IMR-90 (cell line): Measurements from ENCODE around the gene RNF151.

ENCODE experiments used
- BHLHE40 ChIP-seq: fragments of 150-350 bp; IDR thresholded peaks from 2 replicates; pipeline ENCODE4 v1.6.1; 2016; ENCODE audit warnings: mild to moderate bottlenecking, low read depth, low read length
- CEBPB ChIP-seq: IDR thresholded peaks from 2 replicates; pipeline ENCODE4 v1.6.1; 2012; ENCODE audit warnings: low read depth, low read length, improper control_type of control experiment
- CHD1 ChIP-seq: IDR thresholded peaks from 2 replicates; pipeline ENCODE4 v1.6.1; 2012; ENCODE audit warnings: low read depth, low read length, improper control_type of control experiment
- CTCF ChIP-seq: conservative IDR thresholded peaks from 2 replicates; pipeline ENCODE4 v1.5.1; 2012; ENCODE audit warnings: mild to moderate bottlenecking, low read depth, low read length, improper control_type of control experiment
- ELK1 ChIP-seq: fragments of 150-350 bp; IDR thresholded peaks from 2 replicates; pipeline ENCODE4 v1.6.1; 2016; ENCODE audit warnings: low read depth, mild to moderate bottlenecking, low read length, moderate library complexity, borderline replicate concordance
- FOS ChIP-seq: fragments of 150-350 bp; IDR thresholded peaks from 2 replicates; pipeline ENCODE4 v1.6.1; 2016; ENCODE audit warnings: low read depth, low read length
- MAFK ChIP-seq: IDR thresholded peaks from 2 replicates; pipeline ENCODE4 v1.6.1; 2012; ENCODE audit warnings: low read depth, low read length, improper control_type of control experiment
- MAZ ChIP-seq: IDR thresholded peaks from 2 replicates; pipeline ENCODE4 v1.6.1; 2012; ENCODE audit warnings: low read depth, mild to moderate bottlenecking, low read length, improper control_type of control experiment, moderate library complexity, borderline replicate concordance
- POLR2A ChIP-seq: IDR thresholded peaks from 2 replicates; pipeline ENCODE4 v1.6.1; 2012; ENCODE audit warnings: mild to moderate bottlenecking, low read depth, low read length
- RAD21 ChIP-seq: IDR thresholded peaks from 2 replicates; pipeline ENCODE4 v1.6.1; 2012; ENCODE audit warnings: low read length, improper control_type of control experiment
- RCOR1 ChIP-seq: IDR thresholded peaks from 2 replicates; pipeline ENCODE4 v1.6.1; 2012; ENCODE audit warnings: mild to moderate bottlenecking, low read length, improper control_type of control experiment; ENCODE audit not compliant: insufficient replicate concordance
- RFX5 ChIP-seq: IDR thresholded peaks from 2 replicates; pipeline ENCODE4 v1.8.0; 2012; ENCODE audit warnings: low read depth, mild to moderate bottlenecking, low read length, moderate library complexity
- SMC3 ChIP-seq: fragments of 150-350 bp; IDR thresholded peaks from 2 replicates; pipeline ENCODE4 v1.6.1; 2016; ENCODE audit warnings: low read depth, mild to moderate bottlenecking, antibody characterized with exemption, low read length, moderate library complexity
- USF2 ChIP-seq: fragments of 150-350 bp; IDR thresholded peaks from 2 replicates; pipeline ENCODE4 v1.6.1; 2017; ENCODE audit warnings: mild to moderate bottlenecking, antibody characterized with exemption, low read length, low read depth

- TF ChIP-seq CHD1, result no peak
- no peak for TF ChIP-seq CTCF
- TF ChIP-seq POLR2A, result no peak
- TF ChIP-seq BHLHE40, result no peak
- TF ChIP-seq CEBPB, result no peak
- TF ChIP-seq FOS, result no peak
- TF ChIP-seq USF2, result no peak
- no peak for TF ChIP-seq MAZ
- TF ChIP-seq ELK1, result no peak
- TF ChIP-seq RCOR1, result no peak
- TF ChIP-seq RFX5, result no peak
- no peak for TF ChIP-seq RAD21
- TF ChIP-seq MAFK, result no peak
- no peak for TF ChIP-seq SMC3
Observed at GRCh38 chr16:1975432-1976215, 9.0 kb downstream of the RNF151 start.
